Measurements from ENCODE around the gene KIF3C. TPM values are rescaled to one million over a fixed set of nuclear protein-coding genes. Genes with fewer than 3 reads are reported as not detected.
A peak's percentile ranks its signal among the peaks of the same experiment; 100 is the strongest.
"Not testable (repeated sequence)": the region's sequence is repeated elsewhere in the genome, so short reads cannot be mapped to it uniquely, and the experiment has no call there.

KIF3C gene
- 3.1 TPM for total RNA-seq
- long read RNA-seq, partial matches to known transcripts: 0 of 2 reads
- long read RNA-seq, other reads (novel, unspliced or antisense): 1 of 2 reads

GRCh38 chr2:25982273-25982967 lies at the start of gene KIF3C:
KIF3C (minus strand) TSS chr2:25982497; CDS start chr2:25981917, 580 bp downstream.
- intact Hi-C loops (cut with micrococcal nuclease): no loop called here
- ATAC-seq (peak; percentile 87), DNase-seq (peak; percentile 77)

- ATAC-seq; DNase-seq; intact Hi-C loops (cut with micrococcal nuclease): not testable (repeated sequence)
Observed at GRCh38 chr2:26028083-26028482, 45.8 kb upstream of the KIF3C start.

GRCh38 chr2:26025509-26025908 lies 43.2 kb upstream of the KIF3C start:
- ATAC-seq (no peak), DNase-seq (no peak)

GRCh38 chr2:26024260-26024659 lies 42.0 kb upstream of the KIF3C start:
- ATAC-seq (no peak), DNase-seq (no peak)
- intact Hi-C loops (cut with micrococcal nuclease): no loop called here

More at GRCh38 chr2:26025509-26025908, 43.2 kb upstream of the KIF3C start:
- intact Hi-C loops (cut with micrococcal nuclease): no loop called here

GRCh38 chr2:26020231-26020640 lies 37.9 kb upstream of the KIF3C start:
- no peak for DNase-seq
- intact Hi-C loops (cut with micrococcal nuclease): no loop called here
- no peak for ATAC-seq

GRCh38 chr2:26018184-26019055 lies 36.1 kb upstream of the KIF3C start:
- ATAC-seq (peak; percentile 99), DNase-seq (peak; percentile 75)
- intact Hi-C loops (cut with micrococcal nuclease): no loop called here

- ATAC-seq: no peak
- DNase-seq: no peak
- intact Hi-C loops (cut with micrococcal nuclease): no loop called here
Observed at GRCh38 chr2:26017464-26018183, 35.3 kb upstream of the KIF3C start.

- DNase-seq; ATAC-seq; intact Hi-C loops (cut with micrococcal nuclease): not testable (repeated sequence)
Observed at GRCh38 chr2:26016706-26017045, 34.4 kb upstream of the KIF3C start.

- no peak for DNase-seq
- intact Hi-C loops (cut with micrococcal nuclease): no loop called here
Observed at GRCh38 chr2:26016012-26016705, 33.9 kb upstream of the KIF3C start.

GRCh38 chr2:26013668-26014067 lies 31.4 kb upstream of the KIF3C start:
- no peak for DNase-seq
- intact Hi-C loops (cut with micrococcal nuclease): no loop called here
- ATAC-seq: no peak

More at GRCh38 chr2:26016012-26016705, 33.9 kb upstream of the KIF3C start:
- no peak for ATAC-seq

GRCh38 chr2:26011990-26012856 lies 29.9 kb upstream of the KIF3C start:
- DNase-seq: peak; percentile 49
- intact Hi-C loops (cut with micrococcal nuclease): no loop called here

GRCh38 chr2:26011609-26011989 lies 29.3 kb upstream of the KIF3C start:
- intact Hi-C loops (cut with micrococcal nuclease): no loop called here
- DNase-seq (no peak), ATAC-seq (no peak)

More at GRCh38 chr2:26011990-26012856, 29.9 kb upstream of the KIF3C start:
- peak; percentile 91 for ATAC-seq

- no peak for DNase-seq
- no peak for ATAC-seq
- intact Hi-C loops (cut with micrococcal nuclease): no loop called here
Observed at GRCh38 chr2:26010943-26011342, 28.6 kb upstream of the KIF3C start.

- intact Hi-C loops (cut with micrococcal nuclease): no loop called here
- ATAC-seq (no peak), DNase-seq (no peak)
Observed at GRCh38 chr2:26009567-26009963, 27.3 kb upstream of the KIF3C start.

- peak; percentile 73 for ATAC-seq
- intact Hi-C loops (cut with micrococcal nuclease): no loop called here
Observed at GRCh38 chr2:26008851-26009566, 26.7 kb upstream of the KIF3C start.

GRCh38 chr2:26008095-26008494 lies 25.8 kb upstream of the KIF3C start:
- intact Hi-C loops (cut with micrococcal nuclease): no loop called here
- DNase-seq (no peak), ATAC-seq (no peak)

More at GRCh38 chr2:26008851-26009566, 26.7 kb upstream of the KIF3C start:
- peak; percentile 45 for DNase-seq

GRCh38 chr2:26002632-26003310 lies 20.5 kb upstream of the KIF3C start:
- peak; percentile 61 for ATAC-seq
- DNase-seq: no peak
- intact Hi-C loops (cut with micrococcal nuclease): no loop called here
